H9 (cell line): ENCODE measurements around the gene RAB15. TPM values are rescaled to one million over a fixed set of nuclear protein-coding genes. Genes with fewer than 3 reads are reported as not detected.

Experiments
- DNase-seq: peaks from one replicate; pipeline ENCODE4 v3.0.0-alpha.2; 2017
- H2AFZ ChIP-seq: one replicate; pipeline ENCODE4 v1.6.1; 2013; ENCODE audit warnings: mild to moderate bottlenecking, low read length, control low read depth, moderate library complexity
- H2AK5ac ChIP-seq: 2 replicates; pipeline ENCODE4 v1.6.1; 2013; ENCODE audit warnings: low read length, control low read depth, mixed read lengths; ENCODE audit not compliant: insufficient read length
- H2BK120ac ChIP-seq: one replicate; pipeline ENCODE4 v1.6.1; 2013; ENCODE audit warnings: low read depth, mild to moderate bottlenecking, low read length, control low read depth, inconsistent platforms; ENCODE audit not compliant: poor library complexity, severe bottlenecking
- H2BK12ac ChIP-seq: 2 replicates; pipeline ENCODE4 v1.6.1; 2013; ENCODE audit warnings: low read length, control low read depth, mixed read lengths, low read depth; ENCODE audit not compliant: insufficient read length
- H2BK15ac ChIP-seq: 2 replicates; pipeline ENCODE4 v1.6.1; 2013; ENCODE audit warnings: low read depth, low read length, control low read depth
- H2BK20ac ChIP-seq: one replicate; pipeline ENCODE4 v1.6.1; 2013; ENCODE audit warnings: low read depth, mild to moderate bottlenecking, low read length, control low read depth, inconsistent platforms; ENCODE audit not compliant: poor library complexity, severe bottlenecking
- H2BK5ac ChIP-seq: 2 replicates; pipeline ENCODE4 v1.6.1; 2013; ENCODE audit warnings: low read length, control low read depth, mixed read lengths; ENCODE audit not compliant: insufficient read length
- H3K14ac ChIP-seq: 2 replicates; pipeline ENCODE4 v1.6.1; 2013; ENCODE audit warnings: low read length, control low read depth; ENCODE audit not compliant: insufficient read depth
- H3K18ac ChIP-seq: 2 replicates; pipeline ENCODE4 v1.6.1; 2013; ENCODE audit warnings: low read depth, mild to moderate bottlenecking, mixed read lengths, low read length, control low read depth; ENCODE audit not compliant: insufficient read length
- H3K23ac ChIP-seq: 2 replicates; pipeline ENCODE4 v1.6.1; 2013; ENCODE audit warnings: low read length, control low read depth, mixed read lengths, low read depth; ENCODE audit not compliant: insufficient read length
- H3K23me2 ChIP-seq: 2 replicates; pipeline ENCODE4 v1.6.1; 2013; ENCODE audit warnings: low read depth, mild to moderate bottlenecking, mixed read lengths, low read length, control low read depth; ENCODE audit not compliant: insufficient read length, poor library complexity, severe bottlenecking
- H3K27ac ChIP-seq: 2 replicates; pipeline ENCODE4 v1.5.1; 2013; ENCODE audit warnings: low read length, control low read depth, mixed read lengths, low read depth; ENCODE audit not compliant: insufficient read length
- H3K27me3 ChIP-seq: 2 replicates; pipeline ENCODE4 v1.6.1; 2013; ENCODE audit warnings: low read length, control low read depth, inconsistent platforms; ENCODE audit not compliant: insufficient read depth
- H3K4ac ChIP-seq: 2 replicates; pipeline ENCODE4 v1.6.1; 2013; ENCODE audit warnings: low read depth, mild to moderate bottlenecking, control low read depth, inconsistent platforms, low read length, moderate library complexity
- H3K4me1 ChIP-seq: 2 replicates; pipeline ENCODE4 v1.6.1; 2013; ENCODE audit warnings: low read length, control low read depth, inconsistent platforms; ENCODE audit not compliant: insufficient read depth
- H3K4me2 ChIP-seq: 2 replicates; pipeline ENCODE4 v1.6.1; 2013; ENCODE audit warnings: low read length, control low read depth, mixed read lengths; ENCODE audit not compliant: insufficient read length, insufficient read depth
- H3K56ac ChIP-seq: 2 replicates; pipeline ENCODE4 v1.6.1; 2013; ENCODE audit warnings: low read depth, mild to moderate bottlenecking, mixed read lengths, low read length, control low read depth; ENCODE audit not compliant: insufficient read length
- H3K79me1 ChIP-seq: 2 replicates; pipeline ENCODE4 v1.6.1; 2013; ENCODE audit warnings: low read depth, mild to moderate bottlenecking, moderate library complexity, low read length, control low read depth, inconsistent platforms; ENCODE audit not compliant: insufficient read depth, poor library complexity, severe bottlenecking
- H3K79me2 ChIP-seq: 2 replicates; pipeline ENCODE4 v1.6.1; 2013; ENCODE audit warnings: low read length, control low read depth, inconsistent platforms; ENCODE audit not compliant: insufficient read depth
- H3K9ac ChIP-seq: 2 replicates; pipeline ENCODE4 v1.6.1; 2013; ENCODE audit warnings: low read length, control low read depth, mixed read lengths; ENCODE audit not compliant: insufficient read length; ENCODE audit errors: extremely low read depth
- H3K9me3 ChIP-seq: one replicate; pipeline ENCODE4 v1.6.1; 2013; ENCODE audit warnings: low read depth, low read length, inconsistent platforms; ENCODE audit not compliant: control insufficient read depth
- H3T11ph ChIP-seq: one replicate; pipeline ENCODE4 v1.6.1; 2013; ENCODE audit warnings: mild to moderate bottlenecking, low read length, control low read depth, inconsistent platforms
- H4K20me1 ChIP-seq: one replicate; pipeline ENCODE4 v1.6.1; 2013; ENCODE audit not compliant: control insufficient read depth, insufficient read length, insufficient read depth
- H4K5ac ChIP-seq: 2 replicates; pipeline ENCODE4 v1.6.1; 2013; ENCODE audit warnings: low read depth, mild to moderate bottlenecking, mixed read lengths, low read length, control low read depth; ENCODE audit not compliant: insufficient read length
- H4K8ac ChIP-seq: replicated peaks from 2 replicates; pipeline ENCODE4 v1.6.1; 2013; ENCODE audit warnings: low read length, control low read depth, mixed read lengths, low read depth; ENCODE audit not compliant: insufficient read length
- H4K91ac ChIP-seq: 2 replicates; pipeline ENCODE4 v1.6.1; 2013; ENCODE audit warnings: low read depth, mild to moderate bottlenecking, moderate library complexity, mixed read lengths, low read length, control low read depth; ENCODE audit not compliant: insufficient read length
- H3K27ac Mint-ChIP-seq, 3 experiments: 2 replicates in 2 of 3; 3 replicates in 1 of 3; pipeline ENCODE4 v1.8.0; 2020 to 2021; ENCODE audit warnings: mixed read lengths in 3 of 3, mild to moderate bottlenecking in 1 of 3, moderate library complexity in 1 of 3
- H3K27me3 Mint-ChIP-seq: 2 replicates; pipeline ENCODE4 v1.8.0; 2021; ENCODE audit warnings: low read depth, mild to moderate bottlenecking, moderate library complexity, mixed read lengths
- H3K36me3 Mint-ChIP-seq, 3 experiments: 2 replicates in 2 of 3; 3 replicates in 1 of 3; pipeline ENCODE4 v1.8.0; 2020 to 2021; ENCODE audit warnings: low read depth in 3 of 3, mixed read lengths in 3 of 3; ENCODE audit not compliant: insufficient read depth in 1 of 3
- H3K4me1 Mint-ChIP-seq, 2 experiments: 2 replicates each; pipeline ENCODE4 v1.8.0; 2020; ENCODE audit warnings: mixed read lengths in 2 of 2
- H3K4me3 Mint-ChIP-seq, 2 experiments: 2 replicates in 1 of 2; 3 replicates in 1 of 2; pipeline ENCODE4 v1.8.0; 2020 to 2021; ENCODE audit warnings: mild to moderate bottlenecking in 2 of 2, mixed read lengths in 2 of 2, moderate library complexity in 1 of 2
- H3K9me3 Mint-ChIP-seq, 2 experiments: 2 replicates in 1 of 2; 3 replicates in 1 of 2; pipeline ENCODE4 v1.8.0; 2020; ENCODE audit warnings: mild to moderate bottlenecking in 2 of 2, mixed read lengths in 2 of 2, moderate library complexity in 1 of 2
- CTCF ChIP-seq: fragments of 200-600 bp; sonication (generic); conservative IDR thresholded peaks from 3 replicates; pipeline ENCODE4 v1.8.0; 2021; ENCODE audit warnings: antibody characterized with exemption, mild to moderate bottlenecking
- WGBS: extraction: QIAGEN DNeasy Blood & Tissue Kit; methylation state at CpG from one replicate; pipeline ENCODE4 v1.1.7; 2013; ENCODE audit warnings: missing lambda C conversion rate, low lambda C conversion rate, mixed read lengths; ENCODE audit not compliant: insufficient read length; ENCODE audit errors: extremely low coverage; 5-methylcytosine and 5-hydroxymethylcytosine counted together
- total RNA-seq: library from RNA; stranded (reverse); gene quantifications from 2 replicates; pipeline ENCODE4 v1.2.1, GENCODE V29; 2021

RAB15 gene
- total RNA-seq, 1 experiment from 2014 or later, result 54.3 TPM

- no peak overlapping the region for H3K27ac ChIP-seq
- H3K27ac Mint-ChIP-seq, result peak overlapping the region in 2 of 3 experiments; percentile 65 to 90; a peak in 3 of 7 replicates
- no peak overlapping the region for H3K4ac ChIP-seq
- no peak overlapping the region for H4K8ac ChIP-seq
- no peak overlapping the region for H2BK20ac ChIP-seq
- H3K4me1 Mint-ChIP-seq, result peaks cover 39 to 41% of the 10 kb centered on the region in 2 experiments
- DNase-seq, result no peak
- H2AFZ ChIP-seq, result no peak overlapping the region
- H3K56ac ChIP-seq, result no peak overlapping the region
- H2BK5ac ChIP-seq, result no peak overlapping the region
- H3K9me3 Mint-ChIP-seq, result no peaks in the 10 kb centered on the region
- no peak for TF ChIP-seq CTCF
- H3K27me3 ChIP-seq, result no peaks in the 10 kb centered on the region
- H3K23me2 ChIP-seq, result peaks cover 3% of the 10 kb centered on the region
- H3K79me1 ChIP-seq, result no peaks in the 10 kb centered on the region
- H3K4me3 Mint-ChIP-seq, result no peak overlapping the region
- H2BK120ac ChIP-seq, result no peak overlapping the region
- no peak overlapping the region for H4K91ac ChIP-seq
- peak overlapping the region; percentile 65; the same call in 1 of the 2 replicates for H3K14ac ChIP-seq
- no peak overlapping the region for H3K23ac ChIP-seq
- H3T11ph ChIP-seq, result no peak overlapping the region
- no peak overlapping the region for H2BK12ac ChIP-seq
- H2AK5ac ChIP-seq, result no peak overlapping the region
- peaks cover 8% of the 10 kb centered on the region; the same call in 1 of the 2 replicates for H3K4me1 ChIP-seq
- no peak overlapping the region for H4K5ac ChIP-seq
- H3K27me3 Mint-ChIP-seq, result peaks cover 12% of the 10 kb centered on the region
- H3K9ac ChIP-seq, result no peak overlapping the region
- H3K4me2 ChIP-seq, result no peak overlapping the region
- 0 out of 7 replicates have a peak, but pooled peaks cover 0 to 2% (median 0%) of the 10 kb centered on the region in 3 experiments for H3K36me3 Mint-ChIP-seq
- no peak overlapping the region for H2BK15ac ChIP-seq
- no peaks in the 10 kb centered on the region; the same call in 1 of the 2 replicates for H3K79me2 ChIP-seq
- H4K20me1 ChIP-seq, result no peaks in the 10 kb centered on the region
- no peaks in the 10 kb centered on the region for H3K9me3 ChIP-seq
- peak overlapping the region; percentile 82 for H3K18ac ChIP-seq
- no CpG with 5 or more reads among the region's 5 CpGs for WGBS
Measured at GRCh38 chr14:64979336-64980074, 7.4 kb upstream of the RAB15 start.
